WTC11 (cell line): ENCODE measurements around the gene BEND4.

Source experiments
- ATF2 ChIP-seq: sonication (generic); formaldehyde crosslinking; IDR thresholded peaks from 2 replicates; pipeline ENCODE4 v1.8.1; 2022; ENCODE audit warnings: low read depth, missing genetic modification reagents, borderline replicate concordance
- CTCF ChIP-seq: fragments of 200-600 bp; IDR thresholded peaks from 2 replicates; pipeline ENCODE4 v1.8.0; 2022; ENCODE audit warnings: antibody characterized with exemption
- ERG ChIP-seq: fragments of 250-450 bp; sonication (Bioruptor Pico); IDR thresholded peaks from 2 replicates; pipeline ENCODE4 v1.8.0; 2021; ENCODE audit warnings: mild to moderate bottlenecking
- ESRRA ChIP-seq: sonication (generic); formaldehyde crosslinking; IDR thresholded peaks from 2 replicates; pipeline ENCODE4 v1.8.1; 2022; ENCODE audit warnings: mild to moderate bottlenecking, missing genetic modification reagents, borderline replicate concordance
- MAX ChIP-seq: sonication (generic); formaldehyde crosslinking; IDR thresholded peaks from 2 replicates; pipeline ENCODE4 v1.8.0; 2022; ENCODE audit warnings: mild to moderate bottlenecking, missing genetic modification reagents
- NR3C1 ChIP-seq: sonication (generic); formaldehyde crosslinking; conservative IDR thresholded peaks from 2 replicates; pipeline ENCODE4 v1.8.1; 2023; ENCODE audit warnings: low read depth, mild to moderate bottlenecking, missing genetic modification reagents
- ZNF232 ChIP-seq: sonication (generic); formaldehyde crosslinking; IDR thresholded peaks from 2 replicates; pipeline ENCODE4 v1.8.0; 2022; ENCODE audit warnings: mild to moderate bottlenecking, missing genetic modification reagents

GRCh38 chr4:42078184-42078801, 74.2 kb downstream of the BEND4 start:
- TF ChIP-seq NR3C1 (no peak), ATF2 (CRISPR knock-in tag) (no peak), ESRRA (no peak), CTCF (no peak), ERG (no peak), ZNF232 (CRISPR knock-in tag) (no peak), MAX (no peak)
